GM18909 (cell line): Measurements from ENCODE around the gene JRKL.
A peak's percentile ranks its signal among the peaks of the same experiment; 100 is the strongest.

Experiments
- ATAC-seq: cut with Tn5 transposase; IDR thresholded peaks from one replicate; pipeline ENCODE4 v1.9.1; 2021; ENCODE audit warnings: mild to moderate bottlenecking; ENCODE audit not compliant: unreplicated experiment, poor library complexity

The JRKL gene

DNA sequence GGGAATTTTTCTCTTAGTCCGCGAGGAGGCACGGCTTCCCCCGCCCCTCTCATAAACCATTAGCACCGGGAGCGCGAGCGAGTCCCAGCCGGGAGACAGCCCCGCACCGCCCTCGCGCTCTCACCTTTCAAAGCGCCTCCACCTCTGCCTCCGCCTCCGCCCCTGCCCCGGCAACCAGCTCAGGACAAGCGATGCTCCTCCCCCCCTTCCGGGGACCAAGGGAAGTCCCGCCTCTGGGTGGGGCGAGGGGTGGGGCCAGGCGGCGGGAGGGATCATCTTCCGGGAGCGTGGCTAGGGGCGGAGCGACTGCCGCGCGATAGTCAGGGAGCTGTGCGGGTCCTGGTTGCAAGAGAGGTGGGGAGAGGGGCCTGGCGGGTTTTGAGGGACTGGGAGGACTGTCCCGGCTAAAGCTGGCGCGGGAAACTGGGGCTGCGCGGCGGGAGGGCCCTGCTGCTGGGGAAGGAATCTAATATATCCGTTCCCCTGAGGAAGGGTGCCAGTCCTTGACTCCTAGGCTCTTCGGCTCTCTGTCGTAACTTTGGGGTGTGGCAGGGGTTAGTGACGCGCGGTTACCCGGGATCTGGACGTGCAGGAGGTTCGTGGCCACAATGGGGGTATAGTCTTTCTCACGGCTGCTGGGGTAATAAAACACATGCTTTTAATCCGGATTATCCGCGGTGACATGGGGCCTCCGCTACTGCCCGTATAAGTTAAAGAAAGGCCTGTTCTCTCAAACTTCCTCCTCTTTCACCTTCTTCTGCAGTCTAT is at the start of gene JRKL, which contains the start of gene CCDC82:
Gene JRKL (plus strand): TSS at position 294 of the 768 bp plus-strand sequence. CDS start 637 bp downstream, outside the sequence.
Gene CCDC82 (minus strand): TSS at position 193 of the 768 bp plus-strand sequence. CDS start 5,165 bp downstream, outside the sequence.
- ATAC-seq = peak; percentile 94

DNA sequence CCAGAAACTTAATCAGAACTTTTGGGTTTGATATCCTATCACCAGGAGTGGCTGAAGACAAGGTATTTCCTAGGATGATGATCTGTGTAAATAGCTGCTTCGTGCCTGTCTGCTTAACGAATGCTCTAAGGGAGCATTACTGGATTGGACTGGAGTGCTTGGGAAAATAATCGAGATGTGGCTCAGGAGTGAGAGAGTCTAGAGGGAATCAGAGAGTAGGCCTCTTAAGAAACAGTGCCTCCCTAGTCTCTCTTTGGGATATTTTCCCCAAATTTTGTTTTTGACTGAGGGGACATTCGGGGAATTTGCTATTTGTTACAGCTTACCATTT is 49.3 kb upstream of the JRKL start:
- ATAC-seq = no peak

DNA sequence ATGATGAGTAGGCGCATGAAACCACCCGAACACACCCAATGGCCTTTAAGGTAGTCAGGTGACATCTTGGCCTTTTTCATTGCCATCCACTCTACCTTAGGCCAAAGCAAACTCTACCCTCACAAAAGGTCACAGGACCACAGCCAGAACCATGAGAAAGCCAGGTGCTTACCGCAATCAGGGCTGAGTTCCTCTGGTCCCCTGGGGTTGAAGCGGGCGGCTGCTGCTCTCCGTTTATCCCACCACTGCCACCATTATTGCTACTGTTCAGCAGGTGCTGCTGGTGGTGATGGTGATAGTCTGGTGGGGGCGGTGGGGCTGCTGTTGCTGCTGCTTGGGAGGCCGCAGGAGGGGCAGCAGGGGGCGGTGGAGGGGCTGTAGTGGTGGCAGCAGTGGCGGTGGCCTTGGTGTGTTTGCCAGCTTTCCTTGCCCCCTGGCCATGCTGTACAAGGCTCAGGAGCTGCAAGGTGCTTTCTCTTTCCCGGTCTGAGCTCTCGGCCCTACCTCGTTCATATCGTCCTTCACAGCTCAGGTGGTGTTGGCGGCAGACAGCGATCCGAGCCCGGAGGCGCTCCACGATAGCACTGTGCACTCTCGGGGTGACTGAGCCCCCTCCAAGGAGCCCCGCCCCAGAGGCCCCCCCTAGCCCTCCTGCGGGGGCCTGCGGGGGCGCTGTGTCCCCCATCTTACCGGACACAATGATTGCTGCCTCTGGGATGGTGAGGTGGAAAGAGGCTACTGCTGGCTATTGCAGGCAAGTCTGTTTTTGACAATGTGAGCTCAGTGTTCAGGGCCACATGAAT is 48.4 kb upstream of the JRKL start:
- peak; percentile 40 for ATAC-seq

DNA sequence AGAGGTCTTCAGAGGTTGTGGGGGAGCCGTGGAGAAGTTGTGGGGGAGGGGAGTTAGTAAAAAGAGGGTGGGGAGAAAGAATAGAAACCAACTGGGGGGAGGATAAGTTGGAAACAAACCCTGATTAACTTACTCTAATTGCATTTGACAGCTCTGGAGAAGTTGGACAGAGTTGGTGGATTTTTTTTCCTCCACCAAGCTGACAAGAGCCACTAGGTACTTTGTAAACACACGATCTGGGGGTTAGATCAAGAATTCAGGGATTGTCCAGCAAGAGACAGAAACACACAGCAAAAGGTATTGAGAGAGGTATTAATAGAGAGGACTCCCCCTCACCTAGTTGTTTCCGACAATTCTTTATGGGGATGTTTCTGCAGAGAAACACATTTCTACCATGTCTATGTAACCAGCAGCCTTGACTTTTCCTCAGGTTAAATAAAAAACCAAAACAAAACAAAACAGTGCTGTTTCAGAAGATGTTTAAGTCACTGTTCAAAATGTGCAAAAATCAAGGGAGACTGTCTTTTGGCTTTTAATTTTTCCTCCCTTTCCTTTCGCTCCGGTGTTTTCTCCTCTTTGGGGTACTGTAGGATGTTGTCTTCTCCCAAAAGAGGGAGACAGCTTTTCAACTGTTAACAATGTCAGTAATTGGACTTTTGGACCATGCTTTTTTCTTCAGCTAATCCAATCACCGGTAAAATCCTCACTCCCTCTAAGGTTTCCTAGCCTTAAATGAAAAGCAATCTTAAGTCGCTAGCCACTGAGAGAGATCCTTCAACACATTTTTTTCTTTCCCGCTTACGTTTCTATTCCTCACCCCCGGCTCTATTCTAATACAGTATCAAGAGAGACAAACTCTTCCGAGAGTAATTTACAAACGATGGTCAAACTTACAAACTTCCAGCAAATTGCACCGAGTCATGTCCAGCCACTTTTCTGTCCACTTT is 47.5 kb upstream of the JRKL start:
- no peak for ATAC-seq

DNA sequence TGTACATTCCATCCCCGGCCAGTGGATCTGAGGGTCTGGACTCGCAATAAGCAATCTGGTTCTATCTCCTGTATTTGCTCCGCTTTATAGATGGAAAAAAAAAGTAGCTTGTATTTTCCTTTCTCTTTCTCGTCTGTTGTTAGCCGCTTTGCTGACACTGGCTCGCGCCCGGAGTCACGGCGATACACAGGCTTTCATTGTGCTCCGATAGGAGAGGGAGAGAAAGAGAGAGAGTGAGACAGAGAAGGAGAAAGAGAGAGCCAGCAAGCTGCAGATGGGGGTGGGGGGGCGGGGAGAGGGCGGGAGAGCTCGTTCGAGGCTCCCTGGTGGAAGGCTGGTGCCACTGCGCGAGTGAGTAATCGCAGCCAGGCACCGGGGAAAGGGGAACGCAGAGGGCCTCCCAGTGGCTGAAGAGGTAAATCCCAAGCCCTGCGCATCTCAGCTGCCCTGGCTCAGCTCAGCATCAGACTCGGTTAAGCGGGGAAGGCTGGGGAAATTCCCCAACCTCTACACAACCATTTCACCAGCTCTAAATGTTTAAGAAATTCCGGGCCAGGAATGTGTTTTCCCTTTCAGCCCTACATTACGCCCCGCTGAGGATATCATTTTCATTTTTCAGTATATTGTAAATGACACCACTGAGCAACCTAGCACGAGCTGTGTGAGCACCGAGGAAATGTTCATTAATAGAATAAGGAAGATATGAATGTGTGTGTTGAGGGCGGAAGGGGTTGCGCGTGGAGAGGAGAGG is 46.7 kb upstream of the JRKL start, which contains the start of gene MAML2:
Gene MAML2 (minus strand): TSS at position 235 of the 751 bp plus-strand sequence. CDS start 1,300 bp downstream, outside the sequence.
- peak; percentile 85 for ATAC-seq

DNA sequence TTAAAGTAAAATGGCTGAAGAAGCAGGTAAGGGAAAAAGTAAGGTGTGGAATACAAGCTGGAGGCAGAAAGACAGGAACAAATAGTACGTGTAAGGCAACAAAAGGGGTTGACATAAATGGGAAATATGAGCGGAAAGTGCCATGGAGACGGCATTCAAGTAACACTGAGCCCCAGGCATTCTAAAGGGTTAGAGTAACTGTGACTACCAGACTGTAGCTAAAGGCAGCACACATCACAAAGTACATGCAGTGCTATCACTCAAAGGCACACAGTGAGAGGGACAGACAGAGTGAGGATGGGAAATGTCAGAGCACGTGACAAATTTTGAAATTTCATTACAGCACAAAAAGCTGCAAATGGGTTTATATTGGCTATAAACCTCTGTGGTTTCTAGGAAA is 33.0 kb upstream of the JRKL start:
- no peak for ATAC-seq

DNA sequence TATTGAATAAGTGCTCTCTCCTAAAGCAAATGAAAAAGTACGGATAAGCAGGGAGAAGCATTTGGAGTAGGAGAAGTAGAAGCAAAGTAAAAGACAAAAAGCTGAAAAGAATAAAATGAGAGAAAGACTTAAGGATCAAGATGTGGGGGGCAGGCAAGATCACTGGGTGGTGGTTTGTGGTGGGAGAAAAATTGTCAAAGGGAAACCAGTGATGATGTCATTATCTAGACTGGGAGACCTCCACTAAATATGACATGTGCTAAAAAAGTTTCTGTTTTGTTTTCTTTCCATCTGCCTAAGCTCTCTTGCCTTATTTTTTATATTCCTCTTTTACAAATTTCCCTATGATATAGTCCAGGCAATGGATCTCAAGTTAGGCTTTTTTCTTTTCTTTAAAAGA is 32.0 kb upstream of the JRKL start:
- ATAC-seq = peak; percentile 60

DNA sequence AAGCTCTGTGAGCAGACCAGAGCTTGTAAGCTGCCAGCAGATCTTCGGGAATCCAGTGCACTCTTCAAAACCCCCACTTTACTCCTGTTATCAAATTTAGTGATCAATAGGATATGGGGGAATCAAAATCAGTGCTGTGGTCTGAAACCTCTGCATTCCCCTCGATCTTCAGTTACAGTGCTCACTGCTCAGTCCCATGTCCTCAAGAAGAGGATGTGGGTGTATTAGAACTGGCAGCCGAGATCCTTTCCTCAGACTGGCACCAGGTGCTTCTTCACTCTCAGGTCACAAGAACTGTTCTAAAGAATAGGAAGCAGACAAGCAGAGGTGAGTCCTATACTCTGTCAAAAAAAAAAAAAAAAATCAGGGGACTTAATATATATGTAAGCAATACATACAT is 31.5 kb upstream of the JRKL start:
- no peak for ATAC-seq

DNA sequence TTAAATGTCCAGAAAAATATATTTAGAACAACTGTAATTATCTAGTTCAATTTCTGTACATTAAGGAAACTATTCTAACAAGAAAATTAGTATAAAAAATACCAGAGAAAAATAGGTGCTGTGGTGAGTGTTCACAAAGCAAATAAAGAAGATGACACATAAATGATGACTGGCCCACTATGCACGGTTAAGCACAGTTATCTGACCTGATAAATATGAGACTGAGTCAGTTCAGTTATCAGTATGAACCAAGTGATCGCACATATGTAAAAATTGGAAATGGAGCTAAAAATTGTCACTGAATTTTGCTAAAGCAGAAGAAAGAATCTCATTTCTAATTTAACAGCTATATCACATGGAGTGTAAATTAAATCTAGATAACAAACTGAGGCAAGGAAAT is 28.0 kb upstream of the JRKL start:
- no peak for ATAC-seq

DNA sequence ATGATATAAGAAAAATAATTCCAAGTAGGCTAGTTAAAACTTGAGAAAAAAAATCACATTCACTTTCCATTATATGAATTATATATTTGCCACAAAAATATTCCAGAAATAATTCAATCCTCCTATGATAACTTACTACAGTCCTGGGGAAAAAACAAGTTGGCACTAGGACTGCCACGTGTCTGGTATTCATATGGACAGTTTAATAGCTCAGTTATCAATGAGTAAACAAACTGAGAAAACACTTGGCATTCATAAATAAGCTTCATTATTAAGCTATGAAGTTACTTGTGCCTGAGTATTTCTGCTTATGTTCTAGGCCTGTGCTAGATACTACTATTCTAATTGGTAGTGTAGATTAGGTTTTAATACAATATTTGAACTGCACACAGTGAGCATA is 24.3 kb upstream of the JRKL start:
- ATAC-seq = no peak

DNA sequence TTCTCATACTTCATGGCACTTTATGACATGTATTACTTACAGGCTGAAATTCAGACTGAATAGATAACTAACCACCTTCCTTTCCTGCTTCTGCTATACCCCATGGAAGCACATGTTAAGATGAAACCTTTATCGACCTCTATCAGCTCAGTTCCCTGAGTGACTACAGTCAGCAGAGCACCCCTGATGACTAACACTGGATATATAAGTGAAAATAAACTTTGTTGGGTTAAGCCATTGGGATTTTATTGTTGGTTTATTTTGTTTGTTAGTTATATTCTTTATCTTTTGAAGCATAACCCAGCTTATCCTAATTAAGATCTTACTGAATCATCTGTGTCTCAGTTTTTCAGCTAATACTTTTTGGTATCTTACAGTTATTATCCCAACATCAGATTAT is 23.8 kb upstream of the JRKL start:
- ATAC-seq = no peak

DNA sequence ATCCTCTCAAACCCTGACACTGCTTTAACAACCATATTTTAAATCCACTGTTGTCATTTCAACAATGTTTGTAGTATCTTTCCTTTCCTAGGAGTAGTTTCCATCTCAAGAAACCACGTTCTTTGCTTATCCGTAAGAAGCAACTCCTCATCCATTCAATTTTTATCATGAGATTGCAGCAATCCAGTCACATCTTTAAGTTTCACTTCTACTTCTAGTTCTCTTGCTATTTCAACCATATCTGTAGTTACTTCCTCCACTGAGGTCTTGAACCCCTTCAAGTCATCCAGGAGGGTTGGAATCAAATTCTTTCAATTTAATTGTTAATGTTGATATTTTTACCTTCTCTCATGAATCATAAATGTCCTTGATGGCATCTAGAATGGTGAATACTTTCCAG is 22.5 kb upstream of the JRKL start:
- no peak for ATAC-seq

DNA sequence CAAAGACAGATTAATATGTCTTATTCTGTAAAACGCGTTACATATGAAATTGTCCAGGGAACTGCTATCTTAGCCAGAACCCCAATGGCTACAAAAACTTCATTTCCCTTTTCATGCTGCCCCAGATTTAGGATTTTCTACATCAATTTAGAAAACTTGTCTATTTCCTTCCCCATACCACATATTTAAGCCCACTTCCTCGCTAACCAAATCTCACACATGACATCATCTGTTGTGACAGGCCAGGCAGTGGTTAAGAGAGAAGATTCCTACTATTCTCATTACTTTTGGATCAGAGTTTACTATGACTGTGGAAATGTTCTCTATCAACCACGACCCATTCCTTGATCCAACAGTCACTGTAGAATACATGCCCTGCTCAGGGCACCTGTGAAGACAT is 16.0 kb upstream of the JRKL start:
- no peak for ATAC-seq

DNA sequence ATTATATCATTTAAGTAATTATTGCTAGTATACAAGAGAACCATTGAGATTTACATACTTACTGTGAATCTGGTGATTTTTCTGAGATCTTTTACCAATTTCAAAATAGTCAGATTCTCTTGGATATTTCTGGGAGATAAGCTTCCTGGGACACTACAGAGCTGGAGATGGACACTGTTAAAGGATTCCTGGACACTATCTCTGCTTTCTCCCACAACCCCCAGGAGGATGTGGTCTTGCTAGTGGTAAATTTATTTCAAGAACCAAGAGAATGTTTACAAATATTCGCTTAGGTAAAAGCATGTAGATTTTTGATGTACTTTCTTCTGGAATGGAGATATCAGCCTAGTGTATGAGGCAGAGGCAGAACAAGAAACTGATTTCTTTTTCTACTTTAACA is 13.0 kb upstream of the JRKL start:
- ATAC-seq = no peak

DNA sequence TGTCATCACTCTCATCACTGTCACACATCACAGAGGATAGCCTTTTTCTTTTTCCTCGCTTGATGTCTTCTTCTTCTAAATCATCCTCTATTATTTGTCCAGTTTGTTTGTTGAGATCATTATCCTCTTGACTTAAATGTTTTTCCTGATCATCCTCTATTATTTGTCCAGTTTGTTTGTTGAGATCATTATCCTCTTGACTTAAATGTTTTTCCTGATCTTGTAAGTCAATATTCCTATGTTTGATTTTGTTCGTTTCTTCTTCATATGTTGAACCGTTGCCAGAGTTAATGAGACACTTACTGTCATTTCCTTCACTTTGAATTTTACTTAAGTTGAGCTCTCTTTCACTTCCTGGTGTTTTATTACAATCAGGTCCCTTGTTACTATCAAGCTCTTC is 5.7 kb upstream of the JRKL start:
- ATAC-seq = no peak

DNA sequence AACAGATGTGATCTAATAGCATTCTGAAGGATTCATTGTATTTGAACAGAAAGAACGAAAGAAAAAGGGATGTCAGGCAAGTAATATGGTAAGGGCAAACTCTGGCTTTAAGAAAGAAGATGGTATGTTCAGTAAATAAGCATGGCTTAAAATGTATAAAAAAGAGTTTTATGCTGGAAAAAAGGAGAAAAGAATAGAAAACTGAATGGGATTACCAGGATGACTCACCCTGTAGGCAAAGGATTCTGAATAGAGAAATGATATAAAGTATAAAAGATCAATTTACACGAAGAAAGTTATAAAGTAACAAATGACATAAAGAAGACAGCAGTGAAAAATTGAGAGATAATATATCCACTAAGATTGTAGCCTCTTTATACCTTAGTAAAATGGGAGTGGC is 4.6 kb upstream of the JRKL start:
- ATAC-seq = no peak

DNA sequence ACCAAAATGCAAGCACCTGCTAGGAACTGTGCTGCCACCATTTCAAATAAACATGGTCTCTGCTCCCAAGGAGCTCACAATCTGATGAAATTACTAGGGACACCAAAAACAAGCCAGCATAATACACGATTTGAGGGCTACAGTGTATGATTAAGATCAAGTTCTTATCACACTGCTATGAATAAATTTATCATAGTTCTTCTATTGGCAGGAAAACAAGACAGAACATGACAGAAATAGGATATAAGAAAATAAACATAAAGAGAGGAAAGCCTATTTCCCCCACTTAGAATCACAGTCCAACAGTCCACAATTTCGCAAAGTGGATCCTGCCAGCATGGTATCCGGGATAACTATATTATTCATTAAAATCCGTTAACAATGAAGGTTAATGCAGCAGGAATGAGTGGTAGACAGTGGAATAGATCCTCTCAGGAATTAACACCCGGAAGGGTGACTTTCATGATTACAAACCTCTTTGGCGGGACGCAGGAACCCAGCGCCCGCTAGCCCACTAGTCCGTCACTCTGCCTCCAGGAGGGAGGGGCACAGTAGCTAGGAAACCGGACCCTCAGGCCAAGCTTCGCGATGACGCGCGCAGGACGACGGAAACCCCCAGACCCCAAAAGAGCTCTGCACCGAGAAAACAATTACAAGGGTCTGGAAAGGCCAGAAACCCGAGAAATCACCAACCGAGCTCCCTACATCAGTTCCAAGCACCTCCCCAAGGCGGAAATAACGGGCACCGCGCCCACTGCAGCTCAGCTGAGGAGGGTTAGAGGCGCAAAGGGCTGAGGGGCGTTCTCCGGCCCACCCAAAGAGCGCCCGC is 708 bp upstream of the JRKL start:
- ATAC-seq = peak; percentile 64

DNA sequence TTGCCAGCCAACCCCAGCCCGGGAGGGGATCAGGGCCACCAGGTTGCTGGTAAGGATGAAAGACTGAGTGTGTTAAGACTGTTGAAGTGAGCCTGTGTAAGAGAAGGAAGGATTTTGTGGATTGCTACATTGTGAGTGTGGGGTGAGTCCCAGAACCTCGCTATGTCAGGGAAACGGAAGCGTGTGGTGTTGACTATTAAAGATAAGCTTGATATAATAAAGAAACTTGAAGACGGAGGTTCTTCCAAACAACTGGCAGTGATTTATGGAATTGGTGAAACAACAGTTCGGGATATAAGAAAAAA is 627 bp downstream of the JRKL start:
- ATAC-seq = no peak

DNA sequence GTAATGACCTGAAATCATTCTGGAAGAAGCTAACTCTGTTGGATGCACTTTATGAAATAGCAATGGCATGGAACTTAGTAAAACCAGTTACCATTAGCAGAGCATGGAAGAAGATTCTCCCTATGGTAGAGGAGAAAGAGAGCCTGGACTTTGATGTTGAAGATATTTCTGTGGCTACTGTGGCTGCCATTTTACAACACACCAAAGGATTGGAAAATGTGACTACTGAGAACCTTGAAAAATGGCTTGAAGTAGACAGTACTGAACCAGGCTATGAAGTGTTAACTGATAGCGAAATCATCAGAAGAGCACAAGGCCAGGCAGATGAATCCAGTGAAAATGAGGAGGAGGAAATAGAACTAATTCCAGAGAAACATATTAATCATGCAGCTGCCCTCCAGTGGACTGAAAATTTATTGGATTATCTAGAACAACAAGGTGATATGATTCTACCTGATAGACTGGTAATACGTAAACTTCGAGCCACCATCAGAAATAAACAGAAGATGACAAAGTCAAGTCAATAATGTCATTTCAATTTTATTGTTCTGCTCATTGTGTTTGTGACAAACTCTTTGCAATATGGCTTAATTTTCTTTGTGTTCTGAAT is 2.0 kb downstream of the JRKL start:
- ATAC-seq = no peak
